ENCODE measurements around the gene KRTAP1-3. TPM values are rescaled to one million over a fixed set of nuclear protein-coding genes. Genes with fewer than 3 reads are reported as not detected.

Gene KRTAP1-3
- total RNA-seq, 1 experiment from 2014 or later, result not detected

DNA sequence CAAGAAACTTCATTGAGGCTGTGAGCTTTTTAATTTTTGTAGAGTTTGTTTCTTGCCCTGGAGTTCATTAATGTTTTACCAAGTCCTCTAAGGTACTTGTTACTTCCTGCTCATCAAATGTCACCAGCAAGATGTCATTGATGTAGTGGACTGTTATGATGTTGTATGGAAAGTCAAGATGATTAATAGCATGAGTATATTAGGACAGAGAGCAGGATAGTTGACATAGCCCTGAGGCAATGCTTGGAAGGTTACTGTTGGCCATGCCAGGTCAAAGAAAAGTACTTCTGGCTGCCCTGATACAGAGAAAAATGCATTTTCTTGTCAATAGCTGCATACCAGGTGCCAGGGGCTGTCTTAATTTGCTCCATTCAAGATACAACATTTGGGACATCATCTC lies 14.3 kb downstream of the KRTAP1-3 start:
- H3K4me3 ChIP-seq (ENCODE audit: low read depth, low read length), result no peak overlapping the region
- TF ChIP-seq, protein P1, sequence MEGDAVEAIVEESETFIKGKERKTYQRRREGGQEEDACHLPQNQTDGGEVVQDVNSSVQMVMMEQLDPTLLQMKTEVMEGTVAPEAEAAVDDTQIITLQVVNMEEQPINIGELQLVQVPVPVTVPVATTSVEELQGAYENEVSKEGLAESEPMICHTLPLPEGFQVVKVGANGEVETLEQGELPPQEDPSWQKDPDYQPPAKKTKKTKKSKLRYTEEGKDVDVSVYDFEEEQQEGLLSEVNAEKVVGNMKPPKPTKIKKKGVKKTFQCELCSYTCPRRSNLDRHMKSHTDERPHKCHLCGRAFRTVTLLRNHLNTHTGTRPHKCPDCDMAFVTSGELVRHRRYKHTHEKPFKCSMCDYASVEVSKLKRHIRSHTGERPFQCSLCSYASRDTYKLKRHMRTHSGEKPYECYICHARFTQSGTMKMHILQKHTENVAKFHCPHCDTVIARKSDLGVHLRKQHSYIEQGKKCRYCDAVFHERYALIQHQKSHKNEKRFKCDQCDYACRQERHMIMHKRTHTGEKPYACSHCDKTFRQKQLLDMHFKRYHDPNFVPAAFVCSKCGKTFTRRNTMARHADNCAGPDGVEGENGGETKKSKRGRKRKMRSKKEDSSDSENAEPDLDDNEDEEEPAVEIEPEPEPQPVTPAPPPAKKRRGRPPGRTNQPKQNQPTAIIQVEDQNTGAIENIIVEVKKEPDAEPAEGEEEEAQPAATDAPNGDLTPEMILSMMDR (IDR thresholded peaks at IDR 0.05; ENCODE audit: insufficient read depth in 1 of 2, low read depth in 1 of 2, low read length in 1 of 2, severe bottlenecking in 1 of 2, unreplicated experiment in 1 of 2), result no peak
- no TSS peak for BruUV-seq (replicated peaks)
- peaks cover 36% of the 10 kb centered on the region for H3K4me1 ChIP-seq
- H3K36me3 ChIP-seq (ENCODE audit: control insufficient read depth, insufficient read depth, low read length), result no peaks in the 10 kb centered on the region
- Mint-ChIP-seq H3K4me1 (ENCODE audit: low read depth, unreplicated experiment) (peaks cover 14% of the 10 kb centered on the region), H3K27ac (ENCODE audit: unreplicated experiment) (no peak overlapping the region), H3K36me3 (ENCODE audit: insufficient read depth, unreplicated experiment) (no peaks in the 10 kb centered on the region), H3K4me3 (ENCODE audit: unreplicated experiment) (no peak overlapping the region), H3K27me3 (ENCODE audit: insufficient read depth, unreplicated experiment) (no peaks in the 10 kb centered on the region), H3K9me3 (ENCODE audit: unreplicated experiment) (peaks cover 17% of the 10 kb centered on the region)
- peak; percentile 31 to 61 for DNase-seq
- H3K27me3 ChIP-seq (replicated peaks; ENCODE audit: control insufficient read depth, insufficient read depth, low read length), result no peaks in the 10 kb centered on the region
- intact Hi-C loops (cut with micrococcal nuclease; ENCODE audit: unreplicated experiment), result no loop called here
- no peaks in the 10 kb centered on the region for H3K9me3 ChIP-seq
- ChIA-PET CTCF (no interaction called here), POLR2A (no interaction called here)

DNA sequence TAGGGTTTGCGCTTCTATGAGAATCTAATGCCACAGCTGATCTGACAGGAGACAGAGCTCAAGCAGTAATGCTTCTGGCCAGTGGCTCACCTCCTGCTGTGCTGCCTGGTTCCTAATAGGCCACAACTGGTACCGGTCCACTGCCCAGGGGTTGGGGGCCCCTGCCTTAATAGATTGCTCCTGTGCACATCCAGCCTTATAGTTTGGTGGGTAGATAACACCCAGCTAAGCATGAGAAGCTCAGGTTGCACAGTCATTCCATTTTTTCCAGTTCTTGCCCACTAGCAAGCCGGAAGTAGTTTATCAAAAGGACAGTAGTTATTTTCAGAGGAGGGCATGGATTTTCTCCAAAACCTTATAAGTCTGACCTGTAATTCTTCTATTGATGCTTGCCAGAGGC lies 15.3 kb downstream of the KRTAP1-3 start:
- intact Hi-C loops (cut with micrococcal nuclease; ENCODE audit: unreplicated experiment), result no loop called here
- Mint-ChIP-seq H3K9me3 (ENCODE audit: unreplicated experiment) (peaks cover 23% of the 10 kb centered on the region), H3K4me1 (ENCODE audit: low read depth, unreplicated experiment) (peaks cover 14% of the 10 kb centered on the region), H3K36me3 (ENCODE audit: insufficient read depth, unreplicated experiment) (no peaks in the 10 kb centered on the region), H3K27me3 (ENCODE audit: insufficient read depth, unreplicated experiment) (no peaks in the 10 kb centered on the region), H3K4me3 (ENCODE audit: unreplicated experiment) (no peak overlapping the region), H3K27ac (ENCODE audit: unreplicated experiment) (no peak overlapping the region)
- Histone ChIP-seq H3K27me3 (replicated peaks; ENCODE audit: control insufficient read depth, insufficient read depth, low read length) (no peaks in the 10 kb centered on the region), H3K9me3 (no peaks in the 10 kb centered on the region), H3K36me3 (ENCODE audit: control insufficient read depth, insufficient read depth, low read length) (no peaks in the 10 kb centered on the region), H3K4me1 (peaks cover 36% of the 10 kb centered on the region), H3K4me3 (ENCODE audit: low read depth, low read length) (no peak overlapping the region)
- no peak for DNase-seq
- TF ChIP-seq, protein P1 (IDR thresholded peaks at IDR 0.05; ENCODE audit: insufficient read depth in 1 of 2, low read depth in 1 of 2, low read length in 1 of 2, severe bottlenecking in 1 of 2, unreplicated experiment in 1 of 2), result no peak
- BruUV-seq (replicated peaks), result no TSS peak
- ChIA-PET CTCF (interaction anchor here (0.6 kb wide), 1 partner anchor 20 kb away, joined by 3 read pairs; no protein-coding TSS in a partner anchor), POLR2A (interaction anchor here (0.9 kb wide), 1 partner anchor 160 kb away, joined by 6 read pairs; no protein-coding TSS in a partner anchor)

DNA sequence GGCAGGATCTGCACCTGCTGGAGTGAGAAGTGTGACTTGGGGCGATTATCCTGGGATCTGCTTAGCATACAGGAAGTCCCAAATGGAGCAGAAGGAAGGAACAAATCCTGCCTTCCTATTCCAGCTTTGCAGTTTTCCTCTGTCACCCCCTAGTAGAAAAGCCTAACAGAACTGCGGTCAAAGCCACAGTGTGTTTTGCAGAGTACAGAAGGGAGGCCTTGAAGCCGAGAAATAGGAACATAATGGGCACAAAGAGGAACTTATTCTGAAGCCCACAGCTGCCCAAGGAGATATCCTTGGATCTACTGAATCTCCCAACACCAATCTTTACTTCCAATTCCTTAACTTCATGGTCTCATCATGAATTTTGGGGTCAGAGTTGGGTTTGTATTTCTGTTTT lies 16.1 kb downstream of the KRTAP1-3 start:
- ChIA-PET POLR2A (no interaction called here), CTCF (no interaction called here)
- intact Hi-C loops (cut with micrococcal nuclease; ENCODE audit: unreplicated experiment), result no loop called here
- TF ChIP-seq, protein P1 (IDR thresholded peaks at IDR 0.05; ENCODE audit: insufficient read depth in 1 of 2, low read depth in 1 of 2, low read length in 1 of 2, severe bottlenecking in 1 of 2, unreplicated experiment in 1 of 2), result no peak
- H3K9me3 ChIP-seq, result no peaks in the 10 kb centered on the region
- Mint-ChIP-seq H3K4me1 (ENCODE audit: low read depth, unreplicated experiment) (peaks cover 14% of the 10 kb centered on the region), H3K36me3 (ENCODE audit: insufficient read depth, unreplicated experiment) (no peaks in the 10 kb centered on the region), H3K9me3 (ENCODE audit: unreplicated experiment) (peaks cover 23% of the 10 kb centered on the region), H3K4me3 (ENCODE audit: unreplicated experiment) (no peak overlapping the region), H3K27me3 (ENCODE audit: insufficient read depth, unreplicated experiment) (no peaks in the 10 kb centered on the region), H3K27ac (ENCODE audit: unreplicated experiment) (no peak overlapping the region)
- no peak for DNase-seq
- peaks cover 36% of the 10 kb centered on the region for H3K4me1 ChIP-seq
- no peak overlapping the region for H3K4me3 ChIP-seq (ENCODE audit: low read depth, low read length)
- BruUV-seq (replicated peaks), result no TSS peak
- no peaks in the 10 kb centered on the region for H3K36me3 ChIP-seq (ENCODE audit: control insufficient read depth, insufficient read depth, low read length)
- H3K27me3 ChIP-seq (replicated peaks; ENCODE audit: control insufficient read depth, insufficient read depth, low read length), result no peaks in the 10 kb centered on the region
